GM15510 (cell line): ENCODE data around the gene ATP8A2.

ENCODE experiments used
- POLR2A ChIP-seq: IDR thresholded peaks from 3 replicates; pipeline ENCODE4 v1.6.1; 2011; ENCODE audit warnings: borderline replicate concordance; ENCODE audit not compliant: insufficient read length; ENCODE audit errors: extremely low read depth

The ATP8A2 gene

DNA sequence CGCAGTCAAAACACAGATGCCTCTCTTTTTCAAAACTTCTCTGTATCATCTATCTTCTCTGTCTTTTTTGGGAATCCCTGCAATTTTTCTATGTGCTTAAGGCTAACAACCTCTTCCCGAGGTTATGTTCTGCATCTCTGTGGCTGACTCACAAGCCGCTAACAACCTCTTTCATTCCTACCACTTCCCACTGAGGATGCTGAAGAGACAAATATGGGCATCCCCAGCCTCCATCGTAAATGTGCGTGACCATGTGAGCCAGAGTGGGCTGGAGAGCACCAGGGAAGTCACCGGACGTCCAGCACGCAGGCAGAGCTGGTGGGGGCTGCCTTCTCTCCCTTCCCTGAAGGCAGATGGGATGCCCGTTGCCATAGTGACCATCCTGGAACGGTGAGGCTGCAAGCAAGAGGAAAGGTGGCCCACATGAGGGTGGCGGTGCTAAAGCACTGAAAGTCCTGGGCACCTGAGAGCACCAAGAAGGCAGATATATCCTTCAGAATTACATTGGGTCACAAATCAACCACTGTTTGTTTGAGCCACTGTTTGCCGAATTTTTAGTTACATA is 557.2 kb downstream of the ATP8A2 start:
- TF ChIP-seq POLR2A = no peak

DNA sequence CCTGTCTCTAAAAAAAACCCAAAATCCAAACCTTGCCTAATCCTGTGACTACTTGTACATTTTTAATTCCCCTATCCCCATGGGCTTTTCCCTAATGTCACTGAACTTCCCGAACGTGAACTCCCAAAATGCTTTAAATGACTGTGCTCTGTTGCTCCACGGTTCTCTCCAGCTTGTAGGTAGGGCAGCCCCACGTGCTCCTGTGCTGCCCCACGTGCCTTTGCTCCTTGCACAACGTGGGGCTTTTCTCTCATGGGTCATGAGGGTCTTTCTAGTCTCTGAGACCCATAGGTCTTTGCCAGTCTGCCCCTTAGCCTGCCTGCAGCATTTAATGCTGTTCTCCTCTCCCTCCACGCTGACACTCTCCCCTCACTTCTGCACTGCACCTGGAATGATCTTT is 558.0 kb downstream of the ATP8A2 start:
- no peak for TF ChIP-seq POLR2A

DNA sequence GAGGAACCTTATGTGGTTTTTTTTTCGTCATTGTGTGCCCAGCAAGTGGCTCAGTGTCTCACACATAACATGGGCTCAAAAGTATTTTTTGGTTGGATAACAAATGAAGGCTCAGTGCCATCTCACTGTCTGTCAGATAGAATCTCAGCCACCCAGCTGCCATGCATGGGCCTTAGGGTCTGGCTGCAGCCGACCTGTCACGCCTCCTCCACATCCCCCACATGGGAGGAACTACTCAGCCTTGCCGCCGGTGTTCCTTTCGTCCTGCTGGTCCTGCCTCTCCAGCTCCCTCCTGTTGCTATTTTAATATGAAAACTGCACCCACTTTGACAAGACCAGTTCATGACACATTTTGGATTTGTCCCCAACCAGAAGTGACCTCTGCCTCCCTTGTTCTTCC is 558.9 kb downstream of the ATP8A2 start:
- TF ChIP-seq POLR2A = no peak

DNA sequence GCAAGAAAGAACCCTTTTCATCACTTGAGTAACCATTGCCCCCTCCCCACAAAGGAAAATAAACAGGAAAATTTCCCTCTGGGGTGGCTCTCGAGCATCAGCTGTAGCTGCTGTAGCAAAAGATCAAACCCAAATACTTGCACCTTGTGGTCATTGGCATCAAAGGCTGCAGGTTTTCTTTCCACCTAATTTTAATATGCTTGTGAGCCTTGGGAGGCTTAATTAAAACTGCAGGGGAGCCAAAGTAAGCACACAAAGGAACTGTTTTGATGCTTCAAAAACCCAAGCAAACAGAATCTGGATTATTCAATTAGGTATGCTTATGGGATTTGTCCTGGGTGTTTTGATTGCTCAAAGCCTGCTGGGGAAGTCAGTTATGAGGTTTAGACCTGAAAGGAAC is 560.6 kb downstream of the ATP8A2 start:
- TF ChIP-seq POLR2A = no peak

DNA sequence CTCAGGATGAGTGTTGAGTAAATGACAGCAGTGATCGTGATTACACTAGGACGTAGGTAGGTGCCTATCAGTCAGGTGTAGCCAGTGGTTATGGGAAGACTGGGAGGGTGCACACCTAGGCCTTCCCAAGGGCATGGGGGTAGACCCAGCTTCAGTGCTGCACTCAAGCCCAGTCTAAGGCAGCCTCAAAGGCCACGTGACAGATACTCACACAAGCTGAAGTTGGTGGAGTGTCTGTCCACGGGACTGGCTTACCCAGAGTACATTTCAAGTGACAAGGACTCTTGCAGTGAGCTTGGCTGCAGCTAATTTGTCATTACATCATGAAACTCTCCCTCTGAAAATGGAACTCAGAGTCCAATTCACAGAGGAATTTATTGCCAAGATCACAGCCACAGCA is 561.7 kb downstream of the ATP8A2 start:
- TF ChIP-seq POLR2A = no peak

DNA sequence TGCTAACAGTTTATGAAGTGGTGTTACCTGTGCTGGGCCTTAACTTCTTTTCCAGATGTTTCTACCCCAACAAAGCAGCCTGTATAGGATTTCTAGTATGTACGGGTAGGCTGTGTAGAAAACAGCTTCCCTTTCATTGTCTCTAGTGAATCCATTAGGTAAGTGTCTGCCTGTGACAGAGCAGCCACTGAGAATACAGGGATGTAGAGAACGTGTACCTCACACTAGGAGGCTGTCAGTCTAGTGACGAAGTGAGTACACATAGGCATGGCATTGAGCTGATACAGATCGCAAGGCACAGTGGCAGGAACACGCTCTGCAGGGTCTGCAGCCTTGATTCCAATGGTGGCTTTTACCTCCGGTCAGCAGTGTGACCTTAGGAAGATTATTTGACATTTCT is 562.4 kb downstream of the ATP8A2 start:
- no peak for TF ChIP-seq POLR2A

DNA sequence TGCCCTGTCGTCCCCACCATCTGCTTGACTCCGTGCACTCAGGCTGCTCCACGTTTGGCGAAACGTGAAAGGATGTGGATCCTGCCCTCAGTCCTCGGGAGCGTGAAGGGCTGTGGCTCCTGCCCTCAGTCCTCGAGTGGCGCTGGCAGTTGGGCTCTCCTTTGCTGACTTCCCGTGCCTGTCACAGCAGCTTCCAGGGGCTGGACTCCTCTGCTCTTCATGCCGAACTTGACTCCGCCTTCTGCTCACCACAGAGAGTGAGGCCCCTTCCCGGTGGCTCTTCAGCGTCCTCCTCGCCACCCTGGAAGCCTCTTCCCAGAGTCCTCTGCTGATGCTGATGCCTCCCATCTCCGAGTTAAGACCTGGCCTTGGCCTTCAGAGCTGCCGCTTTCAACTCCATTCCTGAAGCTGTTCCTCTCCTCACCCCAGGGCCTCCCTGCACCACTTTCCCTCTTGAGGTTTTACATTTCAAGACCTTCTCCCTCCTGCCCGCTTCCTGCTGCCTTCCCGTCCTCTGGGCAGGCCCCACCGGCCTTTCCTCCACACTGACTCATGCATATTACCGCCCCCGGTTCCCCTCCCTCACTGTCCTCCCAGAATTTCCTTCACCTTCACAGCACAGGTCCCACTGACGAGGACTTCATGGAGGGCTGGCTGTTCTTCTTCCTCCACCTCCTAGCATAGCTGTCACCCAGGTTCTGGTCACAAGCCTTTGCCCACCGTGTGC is 568.4 kb downstream of the ATP8A2 start:
- no peak for TF ChIP-seq POLR2A

DNA sequence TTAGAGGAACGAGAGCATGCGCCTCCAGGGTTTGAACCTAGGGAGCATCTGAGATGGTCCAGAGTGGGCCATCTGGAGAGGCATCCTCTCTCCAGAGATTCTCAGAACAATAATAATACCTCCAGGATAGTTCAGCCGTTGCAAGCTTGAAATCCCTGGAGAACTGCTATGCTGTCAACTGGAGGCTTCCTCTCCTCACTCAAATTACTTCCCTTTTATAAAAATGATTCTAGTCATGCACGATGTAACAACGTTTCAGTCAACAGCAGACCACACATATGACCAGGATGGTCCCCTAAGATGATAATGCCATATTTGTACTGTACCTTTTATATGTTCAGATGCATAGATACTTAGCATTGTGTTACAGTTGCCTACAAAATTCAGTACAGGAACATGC is 571.3 kb downstream of the ATP8A2 start:
- no peak for TF ChIP-seq POLR2A

DNA sequence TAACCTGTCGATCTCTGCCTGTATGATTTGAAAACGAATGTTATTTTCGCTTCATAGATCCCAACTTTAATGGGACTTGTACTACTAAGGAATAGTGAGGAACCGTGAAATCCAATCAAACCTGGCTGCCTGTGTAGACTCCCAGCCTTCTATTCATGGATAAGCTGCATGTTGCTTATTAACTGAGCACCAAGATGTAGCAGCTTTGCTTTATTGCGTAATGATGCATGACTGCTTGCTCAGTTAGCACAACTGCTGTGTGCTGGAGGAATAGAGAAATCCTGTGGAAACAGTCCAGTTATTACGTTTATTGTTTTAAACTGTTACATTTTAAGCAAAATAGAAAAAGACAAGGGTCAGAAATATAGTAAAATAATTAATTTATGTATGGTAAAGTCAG is 571.9 kb downstream of the ATP8A2 start:
- TF ChIP-seq POLR2A = no peak

DNA sequence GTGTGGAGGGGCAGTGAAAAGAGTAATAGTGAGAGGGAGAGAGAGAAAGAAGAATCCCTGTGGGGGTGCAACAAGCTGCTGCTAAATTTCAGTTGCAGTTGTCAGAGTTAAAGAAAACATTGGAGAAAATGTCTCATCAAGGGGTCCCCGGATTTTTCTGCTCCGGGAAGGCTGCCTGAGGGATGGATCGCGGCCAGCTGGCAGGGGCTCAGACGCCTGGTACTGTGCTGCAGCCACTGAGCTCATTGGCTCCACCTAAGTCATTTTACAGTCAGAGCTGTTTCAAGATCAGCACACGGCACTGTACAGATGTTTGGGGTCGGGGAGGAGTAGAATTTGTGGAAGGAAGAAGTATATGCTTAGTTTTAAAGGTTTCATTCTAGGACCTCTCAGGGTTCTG is 573.8 kb downstream of the ATP8A2 start:
- TF ChIP-seq POLR2A = no peak

DNA sequence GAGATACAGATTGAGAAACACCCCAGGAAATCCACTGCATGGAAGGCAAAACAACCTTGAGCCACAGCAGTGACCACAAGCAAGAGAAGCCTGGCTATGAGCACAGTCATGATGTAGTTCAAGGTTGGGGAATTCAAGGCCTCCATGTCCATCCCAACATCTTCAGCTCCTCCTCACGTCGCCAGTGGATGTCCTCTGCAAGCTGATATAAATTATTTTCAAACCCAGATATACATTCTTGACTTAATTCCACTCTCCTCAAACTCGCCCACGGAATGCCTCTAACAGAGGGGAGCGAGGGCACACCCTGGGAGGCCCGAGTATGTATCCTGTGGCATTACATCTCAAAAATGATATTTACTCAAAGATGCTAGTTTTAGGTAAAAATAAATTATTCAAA is 574.5 kb downstream of the ATP8A2 start:
- TF ChIP-seq POLR2A = no peak

DNA sequence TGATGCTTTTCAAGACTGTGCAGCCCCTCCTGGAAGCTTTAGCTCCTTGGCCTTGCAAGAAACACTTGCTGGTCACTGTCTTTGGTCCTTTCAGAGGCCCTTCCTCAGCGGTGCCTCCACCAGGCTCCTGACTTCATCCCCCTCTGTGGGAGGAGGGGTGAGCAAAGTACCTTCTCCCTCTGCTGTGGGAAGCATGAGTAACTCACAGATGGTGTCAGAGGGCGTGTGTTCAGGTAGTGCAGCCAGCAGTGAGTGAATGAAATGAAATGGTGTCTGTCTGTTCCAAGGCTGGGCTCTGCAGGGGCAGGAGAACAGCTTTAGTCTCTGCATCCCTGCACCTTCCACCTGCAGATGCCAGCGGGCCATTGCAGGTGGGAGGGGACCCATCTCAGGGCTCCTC is 577.1 kb downstream of the ATP8A2 start:
- no peak for TF ChIP-seq POLR2A

DNA sequence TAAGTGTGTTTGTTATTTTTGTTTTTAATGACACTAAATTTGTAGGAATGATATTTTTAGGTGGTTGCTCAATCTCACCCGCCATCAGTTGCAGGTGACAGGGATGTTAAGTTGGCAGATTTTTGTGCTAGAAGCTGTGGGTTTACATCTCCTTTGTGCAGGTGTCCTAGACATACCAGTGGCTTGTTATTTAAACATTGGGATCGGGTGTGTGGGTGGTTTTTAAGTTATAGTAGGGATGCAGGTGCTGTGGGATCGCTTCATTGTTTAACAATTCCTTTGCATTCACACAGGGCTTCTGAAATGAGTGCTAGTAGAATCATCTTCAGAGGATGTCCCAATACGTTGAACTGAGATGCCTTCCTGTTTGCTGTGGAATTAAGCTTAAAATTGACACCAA is 580.1 kb downstream of the ATP8A2 start:
- no peak for TF ChIP-seq POLR2A

DNA sequence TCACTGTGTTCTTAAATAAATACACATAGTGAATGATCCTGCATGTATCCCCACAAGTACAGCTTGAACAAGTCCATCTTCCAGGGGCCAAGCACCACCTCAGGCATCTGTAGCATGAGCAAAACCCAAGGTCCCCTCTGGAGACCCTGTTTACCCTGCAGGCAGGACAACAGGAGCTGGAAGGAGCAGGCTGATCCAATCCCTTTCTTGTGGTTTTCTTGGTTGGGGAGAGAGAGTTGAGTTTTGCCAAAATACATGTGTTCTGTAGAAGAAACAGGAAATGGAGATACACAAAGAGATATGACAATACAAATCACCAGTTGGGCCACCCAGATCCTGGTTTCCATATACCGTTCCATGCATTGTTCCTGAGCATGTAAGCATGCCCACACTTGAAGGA is 587.2 kb downstream of the ATP8A2 start:
- no peak for TF ChIP-seq POLR2A

DNA sequence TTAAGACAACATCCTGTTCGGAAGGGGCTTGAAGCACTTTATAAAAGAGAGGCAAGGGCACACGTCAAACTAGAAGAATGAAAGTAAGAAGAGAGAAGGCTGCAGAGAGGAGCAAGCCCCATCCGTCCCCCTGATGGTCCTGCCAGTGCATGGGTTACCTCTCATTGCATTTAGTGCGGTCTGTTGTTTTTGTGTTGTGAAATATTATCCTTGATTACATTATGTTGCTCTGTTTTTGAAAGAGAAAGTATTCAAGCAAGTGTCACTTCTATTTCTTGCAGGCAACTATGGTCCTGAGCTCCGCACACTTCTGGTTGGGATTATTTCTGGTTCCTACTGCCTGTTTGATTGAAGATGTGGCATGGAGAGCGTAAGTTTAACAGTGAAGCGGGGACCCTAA is 589.5 kb downstream of the ATP8A2 start:
- no peak for TF ChIP-seq POLR2A

DNA sequence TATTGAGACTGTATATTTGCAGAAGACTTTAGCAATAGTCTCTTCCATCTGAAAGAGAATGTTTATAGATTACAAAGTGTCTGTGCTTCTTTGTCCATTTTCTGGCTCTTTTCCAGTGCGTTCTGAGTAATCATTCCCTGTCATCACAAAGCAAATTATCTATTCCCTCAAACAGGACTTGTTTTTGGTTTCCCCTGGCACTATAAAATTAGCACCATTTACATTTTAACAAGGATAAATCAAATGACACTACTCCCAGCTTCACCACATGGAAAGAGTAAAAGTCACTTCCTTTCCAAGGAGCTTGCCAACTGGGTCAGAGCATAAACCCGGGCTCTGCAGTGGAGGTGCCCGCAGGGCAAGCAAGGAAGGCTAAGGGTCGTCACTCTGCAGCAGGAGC is 591.9 kb downstream of the ATP8A2 start:
- no peak for TF ChIP-seq POLR2A
